T-helper 1 cell treated with Interleukin-12 subunit alpha and Interleukin-12 subunit beta and Interleukin-4 antibody, amounts not matched to agents 30 μg/mL and 1 μg/mL, for 36 hours (primary cell): ENCODE data around the gene DDAH1.

Experiments
- H3K27ac Mint-ChIP-seq: one replicate; pipeline ENCODE4 v1.8.0; 2021; ENCODE audit warnings: mild to moderate bottlenecking, mixed read lengths
- H3K27me3 Mint-ChIP-seq: one replicate; pipeline ENCODE4 v1.8.0; 2021; ENCODE audit warnings: low read depth, mixed read lengths
- H3K36me3 Mint-ChIP-seq: one replicate; pipeline ENCODE4 v1.8.0; 2021; ENCODE audit warnings: low read depth, mixed read lengths
- H3K4me1 Mint-ChIP-seq: one replicate; pipeline ENCODE4 v1.8.0; 2021; ENCODE audit warnings: low read depth, mixed read lengths
- H3K4me3 Mint-ChIP-seq: one replicate; pipeline ENCODE4 v1.8.0; 2021; ENCODE audit warnings: mild to moderate bottlenecking, moderate library complexity, mixed read lengths
- H3K9me3 Mint-ChIP-seq: one replicate; pipeline ENCODE4 v1.8.0; 2021; ENCODE audit warnings: mixed read lengths

The DDAH1 gene

DNA sequence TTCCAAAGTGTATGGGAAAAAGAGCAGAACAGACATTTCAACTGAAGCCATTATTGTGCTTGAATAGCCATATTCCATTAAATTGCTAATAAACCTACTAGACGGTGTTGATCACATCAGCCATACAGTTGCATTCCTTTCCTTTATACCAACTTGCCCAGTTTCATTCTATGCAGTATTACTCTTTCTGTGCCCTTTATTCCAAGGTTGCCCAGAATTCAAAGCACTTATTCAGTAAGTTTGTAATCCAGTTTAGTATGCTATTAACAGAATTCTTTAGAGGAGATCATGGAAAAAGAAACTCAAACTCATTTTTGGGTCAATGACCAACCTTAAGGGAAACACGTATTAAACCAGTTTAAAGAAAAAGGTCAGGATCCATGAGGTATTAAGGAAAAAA is 89.5 kb downstream of the DDAH1 start:
- H3K4me3 Mint-ChIP-seq: no peak overlapping the region
- H3K27ac Mint-ChIP-seq: no peak overlapping the region
- H3K4me1 Mint-ChIP-seq: no peaks in the 10 kb centered on the region
- H3K9me3 Mint-ChIP-seq: no peaks in the 10 kb centered on the region
- H3K36me3 Mint-ChIP-seq: no peaks in the 10 kb centered on the region
- H3K27me3 Mint-ChIP-seq: peaks cover 7% of the 10 kb centered on the region

- no peaks in the 10 kb centered on the region for H3K9me3 Mint-ChIP-seq
Observed at GRCh38 chr1:85374160-85374559, 90.8 kb downstream of the DDAH1 start.

GRCh38 chr1:85373378-85373708 is 91.6 kb downstream of the DDAH1 start:
- no peaks in the 10 kb centered on the region for H3K9me3 Mint-ChIP-seq
- no peaks in the 10 kb centered on the region for H3K4me1 Mint-ChIP-seq

More at GRCh38 chr1:85374160-85374559, 90.8 kb downstream of the DDAH1 start:
- Mint-ChIP-seq H3K27ac (no peak overlapping the region), H3K4me1 (no peaks in the 10 kb centered on the region), H3K36me3 (no peaks in the 10 kb centered on the region), H3K4me3 (no peak overlapping the region), H3K27me3 (peaks cover 3% of the 10 kb centered on the region)

GRCh38 chr1:85372683-85373377 is 92.1 kb downstream of the DDAH1 start:
- H3K9me3 Mint-ChIP-seq: no peaks in the 10 kb centered on the region
- H3K27ac Mint-ChIP-seq: no peak overlapping the region
- H3K4me3 Mint-ChIP-seq: no peak overlapping the region
- H3K4me1 Mint-ChIP-seq: no peaks in the 10 kb centered on the region
- H3K27me3 Mint-ChIP-seq: peaks cover 3% of the 10 kb centered on the region
- H3K36me3 Mint-ChIP-seq: no peaks in the 10 kb centered on the region

More at GRCh38 chr1:85373378-85373708, 91.6 kb downstream of the DDAH1 start:
- Mint-ChIP-seq H3K27me3 (peaks cover 3% of the 10 kb centered on the region), H3K4me3 (no peak overlapping the region), H3K27ac (no peak overlapping the region), H3K36me3 (no peaks in the 10 kb centered on the region)

DNA sequence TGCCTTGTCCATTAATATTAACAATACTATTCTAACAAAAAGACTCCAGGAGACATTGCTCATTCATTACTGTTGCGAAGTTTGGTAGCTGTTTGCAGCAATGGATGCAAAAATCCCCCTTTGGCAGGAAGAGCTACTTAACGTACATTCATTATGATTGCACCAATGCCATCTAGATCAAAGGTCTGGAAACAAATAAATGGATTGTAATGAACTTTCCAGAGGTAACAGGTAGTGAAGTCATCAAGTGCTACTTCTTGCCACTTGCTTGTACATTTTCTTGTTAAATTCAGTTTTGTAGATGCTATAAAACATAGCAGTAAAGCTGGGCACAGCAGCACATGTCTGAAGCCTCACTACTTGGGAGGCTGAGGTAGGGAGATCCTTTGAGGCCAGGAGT is 93.9 kb downstream of the DDAH1 start:
- H3K9me3 Mint-ChIP-seq: no peaks in the 10 kb centered on the region
- no peaks in the 10 kb centered on the region for H3K36me3 Mint-ChIP-seq
- no peak overlapping the region for H3K4me3 Mint-ChIP-seq
- peaks cover 3% of the 10 kb centered on the region for H3K27me3 Mint-ChIP-seq
- no peaks in the 10 kb centered on the region for H3K4me1 Mint-ChIP-seq
- no peak overlapping the region for H3K27ac Mint-ChIP-seq

DNA sequence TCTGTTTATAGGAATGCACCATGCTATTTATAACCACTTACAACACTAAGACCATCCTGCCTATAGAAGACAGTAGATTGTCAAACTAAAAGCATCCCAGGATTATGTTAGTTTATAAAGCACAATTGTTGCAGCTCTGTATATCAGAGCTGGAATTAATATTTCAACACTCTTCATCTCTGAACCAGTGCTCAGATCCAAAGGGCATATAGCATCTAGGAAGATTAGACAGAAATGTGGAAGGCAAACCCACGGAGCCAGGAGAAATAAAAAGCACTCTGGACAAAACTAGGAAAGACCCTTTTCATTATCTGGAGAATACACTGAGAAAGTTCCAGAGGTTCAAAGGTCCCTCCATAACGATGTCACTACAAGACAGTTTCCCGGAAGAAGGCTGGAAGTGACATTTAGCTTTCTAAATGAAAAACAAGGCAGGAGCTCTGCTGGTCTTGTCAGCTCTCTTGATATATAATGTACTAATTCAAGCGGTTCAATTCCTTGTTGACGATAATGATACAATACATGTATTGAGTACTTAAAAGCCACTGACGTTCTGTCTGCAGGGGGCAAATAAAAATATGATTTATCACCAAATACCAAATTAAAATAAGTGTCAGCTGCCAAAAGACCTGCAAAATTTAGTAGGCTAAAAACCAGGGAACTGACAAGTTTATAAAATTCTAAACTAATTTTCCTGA is 96.7 kb downstream of the DDAH1 start:
- no peak overlapping the region for H3K27ac Mint-ChIP-seq
- no peaks in the 10 kb centered on the region for H3K9me3 Mint-ChIP-seq
- no peaks in the 10 kb centered on the region for H3K4me1 Mint-ChIP-seq
- H3K36me3 Mint-ChIP-seq: no peaks in the 10 kb centered on the region
- no peak overlapping the region for H3K4me3 Mint-ChIP-seq
- peaks cover 3% of the 10 kb centered on the region for H3K27me3 Mint-ChIP-seq

- Mint-ChIP-seq H3K4me3 (no peak overlapping the region), H3K27me3 (peaks cover 10% of the 10 kb centered on the region), H3K9me3 (no peaks in the 10 kb centered on the region)
Observed at GRCh38 chr1:85366391-85367170, 98.4 kb downstream of the DDAH1 start.

DNA sequence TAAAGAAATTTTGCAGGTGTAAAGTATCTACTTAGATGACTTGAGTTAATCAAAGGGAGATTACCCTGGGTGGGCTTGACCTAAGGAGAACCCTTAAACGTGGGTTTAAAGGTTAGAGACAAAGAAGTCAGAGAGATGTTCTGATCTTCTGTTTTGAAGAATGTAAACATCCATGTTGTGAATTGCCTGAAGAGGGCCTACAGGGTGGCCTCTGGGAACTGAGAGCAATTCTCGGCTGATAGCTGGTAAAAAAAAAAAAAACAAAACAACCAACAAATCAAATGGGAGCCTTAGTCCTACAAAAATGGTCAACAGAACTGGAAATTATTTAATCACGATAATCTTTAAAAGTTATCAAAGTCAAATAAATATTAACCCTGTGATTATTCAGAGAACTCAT is 99.1 kb downstream of the DDAH1 start:
- no peaks in the 10 kb centered on the region for H3K9me3 Mint-ChIP-seq
- H3K4me1 Mint-ChIP-seq: no peaks in the 10 kb centered on the region
- no peaks in the 10 kb centered on the region for H3K36me3 Mint-ChIP-seq
- H3K4me3 Mint-ChIP-seq: no peak overlapping the region
- H3K27ac Mint-ChIP-seq: no peak overlapping the region
- peaks cover 14% of the 10 kb centered on the region for H3K27me3 Mint-ChIP-seq

More at GRCh38 chr1:85366391-85367170, 98.4 kb downstream of the DDAH1 start:
- Mint-ChIP-seq H3K27ac (no peak overlapping the region), H3K36me3 (no peaks in the 10 kb centered on the region), H3K4me1 (no peaks in the 10 kb centered on the region)

DNA sequence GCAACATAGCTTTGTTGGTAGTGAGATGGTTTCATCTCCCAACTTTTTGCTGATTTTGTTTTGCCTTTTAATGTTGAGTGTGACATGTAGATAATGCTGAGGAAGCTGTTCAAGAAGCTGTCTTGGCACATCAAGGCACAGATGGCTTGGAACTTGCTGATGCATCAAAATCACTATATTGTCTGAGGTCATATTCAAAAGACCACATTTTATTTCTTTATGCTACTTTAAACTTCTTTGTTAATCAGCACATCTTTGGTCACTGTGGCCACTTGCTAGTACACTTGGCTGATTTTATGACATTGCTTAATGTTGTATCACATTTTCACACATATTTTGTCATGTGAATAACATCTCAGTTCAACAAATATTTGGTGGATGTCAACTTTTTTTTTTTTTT is 101.4 kb downstream of the DDAH1 start:
- peaks cover 27% of the 10 kb centered on the region for H3K27me3 Mint-ChIP-seq
- H3K27ac Mint-ChIP-seq: no peak overlapping the region
- H3K4me1 Mint-ChIP-seq: no peaks in the 10 kb centered on the region
- no peaks in the 10 kb centered on the region for H3K36me3 Mint-ChIP-seq
- no peak overlapping the region for H3K4me3 Mint-ChIP-seq
- no peaks in the 10 kb centered on the region for H3K9me3 Mint-ChIP-seq

DNA sequence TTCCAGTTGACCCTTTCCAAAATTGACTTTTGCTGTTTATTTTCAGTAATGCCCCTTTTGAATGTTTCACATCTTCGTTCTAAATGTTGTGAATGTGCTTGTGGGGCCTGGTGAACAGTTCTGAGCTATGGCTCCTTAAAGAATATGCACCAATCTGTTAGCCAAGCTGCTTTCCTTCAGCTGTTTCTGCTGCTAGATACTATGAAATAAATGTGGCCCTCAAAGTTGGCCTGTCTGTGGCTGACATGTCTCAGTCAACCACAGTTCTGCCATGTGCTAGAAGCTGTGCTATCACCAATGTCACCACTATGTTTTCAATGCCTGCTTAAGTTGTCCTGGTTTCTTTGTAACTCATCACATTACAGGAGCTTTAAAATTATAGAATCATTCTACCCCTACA is 101.9 kb downstream of the DDAH1 start:
- no peak overlapping the region for H3K27ac Mint-ChIP-seq
- H3K4me3 Mint-ChIP-seq: no peak overlapping the region
- H3K4me1 Mint-ChIP-seq: no peaks in the 10 kb centered on the region
- no peaks in the 10 kb centered on the region for H3K9me3 Mint-ChIP-seq
- H3K27me3 Mint-ChIP-seq: peaks cover 27% of the 10 kb centered on the region
- H3K36me3 Mint-ChIP-seq: no peaks in the 10 kb centered on the region

DNA sequence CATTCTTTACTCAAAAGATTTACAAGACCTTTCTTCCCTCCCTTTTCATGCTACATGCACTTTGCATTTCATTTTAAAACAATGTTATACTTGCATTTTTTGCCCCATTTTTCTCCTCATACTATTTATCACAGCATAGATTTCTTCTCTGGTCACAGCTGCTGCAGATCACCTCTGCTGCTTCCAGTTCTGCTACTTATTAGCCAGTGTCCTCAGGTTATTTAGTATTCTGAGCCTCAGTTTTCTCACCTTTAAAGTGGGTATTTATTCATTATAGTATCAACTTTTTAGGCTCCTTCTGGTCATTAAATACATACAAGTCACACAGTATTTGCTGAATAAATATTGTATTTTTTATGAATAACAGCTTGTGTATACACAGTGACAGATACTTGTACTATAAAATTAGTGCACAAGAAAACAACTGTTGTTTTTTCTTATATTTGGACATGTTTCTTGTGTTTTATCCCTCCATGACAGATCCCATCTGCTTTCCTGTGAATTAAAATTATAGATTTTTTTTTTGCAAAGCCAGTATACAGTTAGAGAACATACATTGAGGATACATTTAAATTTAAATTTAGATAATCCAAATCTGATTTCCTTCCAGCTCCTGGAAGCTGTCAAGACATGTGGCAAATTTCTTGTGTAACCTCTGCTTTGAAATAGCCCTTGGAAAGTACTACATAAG is 103.2 kb downstream of the DDAH1 start:
- Mint-ChIP-seq H3K27me3 (peaks cover 27% of the 10 kb centered on the region), H3K36me3 (no peaks in the 10 kb centered on the region), H3K27ac (no peak overlapping the region), H3K4me3 (no peak overlapping the region), H3K4me1 (no peaks in the 10 kb centered on the region), H3K9me3 (no peaks in the 10 kb centered on the region)

GRCh38 chr1:85360730-85361493 is 104.0 kb downstream of the DDAH1 start:
- H3K9me3 Mint-ChIP-seq: no peaks in the 10 kb centered on the region
- peaks cover 27% of the 10 kb centered on the region for H3K27me3 Mint-ChIP-seq
- H3K36me3 Mint-ChIP-seq: no peaks in the 10 kb centered on the region
- no peaks in the 10 kb centered on the region for H3K4me1 Mint-ChIP-seq
- no peak overlapping the region for H3K27ac Mint-ChIP-seq
- H3K4me3 Mint-ChIP-seq: no peak overlapping the region

GRCh38 chr1:85359874-85360721 is 104.9 kb downstream of the DDAH1 start:
- Mint-ChIP-seq H3K4me3 (no peak overlapping the region), H3K9me3 (no peaks in the 10 kb centered on the region), H3K4me1 (no peaks in the 10 kb centered on the region), H3K27me3 (peaks cover 31% of the 10 kb centered on the region), H3K36me3 (no peaks in the 10 kb centered on the region), H3K27ac (no peak overlapping the region)
